Middle frontal gyrus (tissue), 1 donor: ENCODE measurements around the gene DYNC1LI1.

Experiments
- DNase-seq: peaks from one replicate; pipeline ENCODE4 v3.0.0-alpha.2; 2015; ENCODE audit warnings: low spot score; ENCODE audit errors: extremely low spot score

Gene DYNC1LI1

DNA sequence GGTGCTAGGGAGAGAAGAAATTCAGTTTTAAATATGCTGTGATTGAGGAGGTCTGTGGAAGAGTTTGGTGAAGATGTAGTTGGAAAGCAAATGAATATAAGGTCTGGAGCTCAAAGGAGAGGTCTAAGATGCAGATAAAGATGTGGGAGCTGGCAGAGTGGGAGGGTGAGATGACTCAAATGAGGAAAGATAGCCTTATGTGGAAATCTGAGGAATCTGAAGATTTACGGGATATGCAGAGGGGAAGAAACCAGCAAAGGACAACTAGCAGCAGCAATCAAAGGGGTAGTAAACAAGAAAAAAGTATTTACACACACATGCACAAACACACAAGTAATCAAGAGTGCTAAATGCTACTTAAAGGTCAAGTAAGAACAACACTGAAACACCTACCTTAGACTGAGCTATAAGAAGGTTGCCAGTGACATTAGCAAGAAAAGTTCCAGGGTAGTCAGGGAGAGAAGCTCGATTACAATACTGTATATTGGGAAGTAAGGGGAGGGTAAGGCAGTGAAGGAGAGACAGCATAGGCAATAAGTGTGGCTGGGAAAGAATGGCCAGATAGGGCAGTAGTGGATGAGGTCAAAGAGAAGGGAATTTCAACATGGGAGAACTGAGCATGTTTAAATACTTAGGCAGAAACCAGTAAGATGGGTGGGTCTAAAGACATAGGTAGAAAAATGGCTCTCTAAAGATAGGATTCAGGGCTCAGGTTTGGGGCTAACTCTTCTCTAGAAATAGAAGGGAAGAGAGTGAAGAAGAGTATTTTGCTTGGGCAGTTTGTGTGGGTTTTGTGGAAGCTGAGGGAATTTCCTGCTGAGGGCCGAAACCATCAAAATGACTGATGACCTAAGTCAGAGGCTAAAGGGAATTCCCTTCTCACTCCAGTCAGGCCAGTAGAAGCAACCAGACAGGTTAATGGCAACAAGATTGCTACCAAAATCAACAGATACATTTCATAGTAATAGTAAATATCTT, 76.9 kb downstream of the DYNC1LI1 start:
- no peak for DNase-seq

- DNase-seq, result no peak
These were observed 77.8 kb downstream of the DYNC1LI1 start for GRCh38 chr3:32492684-32493436.

DNA sequence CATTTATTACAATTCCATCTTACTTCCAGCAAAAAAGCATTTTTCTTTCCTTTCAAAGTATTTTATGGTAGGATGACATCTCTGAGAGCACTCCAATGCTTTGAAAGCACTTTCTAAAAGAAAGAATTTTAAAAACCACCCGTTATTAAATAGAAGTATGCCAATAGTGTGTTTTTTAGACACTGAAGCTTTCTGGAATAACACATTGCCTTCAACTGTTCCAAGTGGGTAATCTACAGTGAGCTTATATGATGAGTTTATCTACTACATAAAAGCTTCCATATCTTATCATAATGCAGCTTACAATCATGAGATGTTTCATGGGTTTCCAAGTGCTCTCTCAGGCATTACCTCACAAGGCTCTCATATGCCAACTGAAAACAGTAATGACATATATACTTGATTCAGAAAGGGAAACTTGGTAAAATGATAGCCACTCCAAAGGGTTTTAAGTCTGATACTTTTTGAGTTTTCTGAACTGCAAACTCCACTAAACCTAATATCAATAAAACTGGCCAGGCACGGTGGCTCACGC, 82.1 kb downstream of the DYNC1LI1 start:
- no peak for DNase-seq

DNA sequence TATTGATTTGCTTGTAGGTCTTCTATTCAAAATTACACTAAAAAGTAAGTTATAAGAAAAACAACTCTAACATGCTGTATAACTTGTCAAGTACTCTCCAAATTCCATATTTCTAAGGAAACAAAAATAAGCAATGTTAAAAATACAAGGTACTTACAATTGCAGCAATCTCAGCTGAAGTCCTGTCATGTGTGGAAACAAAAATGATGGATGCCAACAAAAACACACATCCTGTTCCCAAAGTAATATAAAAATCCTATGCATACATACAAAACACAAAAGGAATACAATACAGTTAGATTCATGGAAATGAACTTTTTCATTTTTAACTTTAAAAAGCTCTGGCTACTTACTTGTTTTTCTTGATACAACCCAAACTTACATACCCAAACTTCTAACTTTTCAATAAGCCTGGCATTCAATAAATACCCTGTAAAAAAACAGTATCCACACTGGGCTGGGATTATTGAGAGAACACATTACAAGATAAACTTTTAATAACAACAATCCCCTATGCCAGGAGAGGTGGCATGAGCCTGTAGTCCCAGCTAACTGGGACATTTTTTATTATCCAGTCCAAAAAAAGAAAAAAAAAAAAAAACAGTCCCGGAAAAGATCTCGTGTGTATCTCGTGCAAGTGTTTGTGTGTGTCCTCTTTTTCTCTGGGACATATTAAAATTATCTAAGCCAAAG, 82.7 kb downstream of the DYNC1LI1 start:
- DNase-seq, result no peak

GRCh38 chr3:32484436-32484835, 86.2 kb downstream of the DYNC1LI1 start:
- DNase-seq, result no peak

DNA sequence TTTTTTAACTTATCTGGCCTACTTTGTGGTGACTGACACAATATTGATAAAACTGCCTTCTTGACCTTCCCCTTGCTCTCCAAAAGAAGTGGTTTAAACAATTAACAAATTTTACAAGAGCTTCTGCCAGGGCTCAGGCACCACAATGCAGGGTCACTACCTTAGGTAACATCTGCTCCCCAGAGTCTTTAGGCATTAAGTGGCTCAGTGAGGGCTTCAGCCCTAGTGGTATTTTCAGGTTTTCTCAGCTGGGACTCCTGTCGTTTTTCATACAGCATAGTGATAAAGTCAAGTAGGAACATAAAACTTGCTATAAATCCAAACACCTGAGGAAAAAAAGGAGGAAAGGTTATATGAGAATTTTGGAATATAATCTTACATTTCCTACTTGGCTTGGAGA, 86.9 kb downstream of the DYNC1LI1 start:
- DNase-seq, result no peak

GRCh38 chr3:32482693-32483092, 88.0 kb downstream of the DYNC1LI1 start:
- DNase-seq, result no peak

- no peak for DNase-seq
These were observed 88.6 kb downstream of the DYNC1LI1 start for GRCh38 chr3:32481791-32482631.

- DNase-seq, result no peak
These were observed 90.1 kb downstream of the DYNC1LI1 start for GRCh38 chr3:32480604-32481003.
